Inflammatory macrophage treated with lipopolysaccharide for 1 hour (primary cell): ENCODE measurements around the gene ATAD3A.

ENCODE experiments used
- DNase-seq, 2 donors: peaks; one replicate each; pipeline ENCODE4 v3.0.0-alpha.2; 2020 to 2022

Gene ATAD3A

DNA sequence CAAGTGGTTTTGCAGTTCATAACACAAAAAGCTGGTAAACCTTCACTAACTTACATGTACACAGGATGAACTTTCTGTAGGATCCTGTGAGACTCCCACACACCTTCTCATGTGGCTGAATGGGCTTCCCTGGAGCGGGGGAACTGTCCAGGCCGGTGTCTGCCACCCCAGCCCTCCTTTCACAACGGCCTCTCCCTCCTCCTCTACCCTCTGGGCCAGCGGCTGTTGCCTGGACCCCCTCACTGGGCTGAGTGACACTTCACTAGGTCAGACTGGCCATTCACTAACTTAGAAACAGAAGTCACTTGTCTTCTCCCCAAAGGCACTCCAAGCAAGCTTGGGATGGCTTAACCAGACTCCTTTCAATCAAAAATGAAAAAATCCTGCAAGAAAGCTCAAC, 46.6 kb downstream of the ATAD3A start:
- DNase-seq, result no peak

DNA sequence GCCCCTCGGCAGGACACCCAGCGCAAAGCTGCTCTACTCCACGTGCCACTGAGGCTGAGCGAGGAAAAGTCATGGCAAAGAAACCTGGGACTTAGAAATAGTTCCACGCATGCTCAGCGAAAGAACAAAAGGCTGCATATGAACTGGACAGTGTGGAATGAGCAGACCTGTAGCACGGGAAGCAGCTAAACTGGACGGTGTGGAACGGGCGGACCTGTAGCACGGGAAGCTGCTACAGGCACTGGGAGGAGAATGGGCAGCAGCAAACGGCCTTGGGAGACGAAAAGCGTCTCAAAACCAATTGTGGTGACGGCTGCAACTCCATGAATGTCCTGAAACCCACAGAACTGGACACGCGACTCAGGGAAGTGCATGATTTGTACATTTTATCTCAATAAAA, 47.1 kb downstream of the ATAD3A start:
- DNase-seq, result no peak

DNA sequence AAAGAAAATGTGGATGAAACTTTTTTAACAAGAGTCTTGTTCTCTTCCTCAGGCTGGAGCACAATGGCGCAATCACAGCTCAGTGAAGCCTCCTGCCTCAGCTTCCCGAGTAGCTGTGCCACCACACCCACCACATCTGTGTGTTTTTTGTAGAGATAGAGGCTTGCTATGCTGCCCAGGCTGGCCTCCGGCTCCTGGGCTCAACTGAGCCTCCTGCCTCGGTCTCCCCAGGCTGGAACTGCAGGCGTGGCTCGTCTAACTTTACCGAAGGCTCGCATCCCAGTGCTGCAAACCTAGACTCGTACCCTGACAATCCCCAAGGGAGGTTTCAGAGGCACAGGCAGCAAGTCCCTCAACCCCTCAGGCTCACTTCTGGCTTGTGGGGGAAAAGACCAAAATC, 48.2 kb downstream of the ATAD3A start:
- no peak for DNase-seq

DNA sequence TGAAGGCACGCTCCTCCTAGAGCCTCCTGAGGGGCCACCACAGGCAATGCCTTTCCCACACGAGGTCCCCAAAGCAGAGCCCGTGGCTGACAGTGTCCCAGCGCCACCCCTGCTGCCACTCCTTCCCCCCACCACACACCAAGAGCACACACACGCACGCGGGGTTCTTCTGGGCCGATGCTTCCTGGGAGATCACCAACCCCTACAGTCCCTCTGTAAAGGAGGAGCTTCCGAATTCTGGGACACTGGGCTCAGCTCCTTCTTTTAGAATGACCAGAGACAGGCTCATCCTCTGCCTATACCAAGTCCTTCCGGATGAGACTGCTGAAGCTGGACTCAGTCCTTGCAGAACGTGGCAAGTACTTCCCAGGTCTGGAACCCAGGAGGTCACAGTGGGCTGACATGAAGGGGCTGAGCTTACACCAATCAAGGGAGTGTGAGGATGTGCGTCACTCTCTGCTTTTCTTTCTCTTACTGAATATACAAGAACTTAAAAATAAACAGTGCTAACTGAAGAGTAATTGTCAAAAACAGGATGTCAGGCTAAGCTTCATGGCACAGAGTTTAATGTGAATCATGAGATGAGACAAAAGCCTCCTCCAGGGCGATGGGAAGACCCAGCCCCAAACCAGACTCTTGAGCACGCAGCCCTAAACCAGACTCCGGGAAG, 50.0 kb downstream of the ATAD3A start:
- no peak for DNase-seq

DNA sequence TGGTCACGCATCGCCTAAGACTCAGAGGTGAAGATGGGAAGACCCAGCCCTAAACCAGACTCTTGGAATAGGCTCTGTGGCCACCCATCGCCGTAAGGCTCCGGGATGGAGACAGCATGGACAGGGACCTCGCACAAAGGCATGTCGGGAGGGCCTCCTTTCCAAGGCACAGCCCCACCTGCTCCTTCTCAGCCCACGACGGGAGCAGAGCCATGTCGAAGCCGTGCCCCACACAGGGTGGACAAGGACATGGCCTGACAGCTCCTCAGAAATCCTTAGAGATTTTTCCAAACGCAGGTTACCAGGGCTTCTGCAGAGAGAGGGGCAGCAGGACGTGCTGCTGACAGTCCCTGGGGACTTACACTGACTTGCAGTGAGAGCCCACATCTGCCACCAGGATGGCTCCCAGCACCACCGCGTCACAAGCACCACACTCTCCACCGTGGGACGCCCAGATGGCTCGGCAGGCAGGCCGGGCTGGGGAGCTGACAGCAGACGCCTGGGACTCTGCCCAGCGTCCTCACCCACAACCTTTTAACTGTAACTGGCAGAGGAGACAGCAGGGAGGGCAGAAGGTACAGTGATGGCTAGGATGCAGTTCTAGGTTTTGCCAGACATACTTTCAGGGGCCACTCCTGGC, 50.7 kb downstream of the ATAD3A start:
- no peak for DNase-seq

DNA sequence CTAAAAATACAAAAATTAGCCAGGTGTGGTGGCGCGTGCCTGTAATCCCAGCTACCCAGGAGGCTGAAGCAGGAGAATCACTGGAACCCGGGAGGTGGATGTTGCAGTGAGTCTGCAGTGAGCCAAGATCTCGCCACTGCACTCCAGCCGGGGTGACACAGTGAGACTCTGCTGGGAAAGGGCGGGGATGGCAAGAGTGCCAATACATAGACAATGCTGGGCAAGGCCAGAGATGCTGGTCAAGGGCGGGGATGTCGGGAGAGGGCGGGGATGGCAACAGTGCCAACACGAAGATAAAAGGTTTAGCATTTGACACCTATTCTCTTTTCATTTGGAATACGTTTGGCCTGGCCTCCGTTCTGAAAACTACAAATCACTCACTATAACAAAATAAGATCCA, 51.7 kb downstream of the ATAD3A start:
- DNase-seq, result no peak

DNA sequence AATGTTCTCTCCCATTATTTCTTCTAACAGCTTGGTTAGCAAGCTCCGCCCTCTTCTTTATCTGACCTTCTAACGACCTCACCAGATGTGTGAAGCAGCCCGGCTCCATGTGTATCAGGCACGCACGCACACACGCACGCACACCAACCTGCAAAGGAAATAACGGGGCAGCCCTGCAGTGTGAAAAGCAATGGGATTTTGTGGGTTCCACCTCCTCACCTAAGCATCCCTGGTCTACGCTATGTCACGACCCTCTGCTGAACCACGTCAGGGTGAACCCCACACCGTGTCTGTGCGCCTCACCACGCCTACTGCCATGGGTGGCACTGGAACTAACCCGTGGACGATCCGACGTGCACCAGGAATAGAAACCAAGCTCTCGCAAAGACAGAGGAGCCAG, 52.3 kb downstream of the ATAD3A start:
- DNase-seq, result no peak

DNA sequence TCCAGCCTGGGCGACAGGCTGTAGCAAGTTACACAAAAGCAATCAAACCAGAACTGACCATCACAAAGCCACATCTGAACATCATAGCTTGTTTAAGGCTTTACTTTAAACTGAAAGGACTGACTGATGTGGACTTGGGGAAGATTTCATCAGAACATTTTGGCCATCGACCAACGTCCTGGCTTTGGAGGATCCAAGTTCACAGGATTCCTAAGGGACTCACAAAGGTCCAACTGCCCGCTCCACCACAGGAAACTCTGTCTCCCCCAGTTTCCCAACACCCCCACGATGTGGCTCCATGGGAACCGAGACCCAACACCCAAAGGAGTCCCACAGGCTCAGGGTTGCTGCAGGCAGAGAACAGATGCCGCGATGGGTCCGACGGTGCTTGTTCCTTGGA, 53.4 kb downstream of the ATAD3A start:
- DNase-seq, result no peak

DNA sequence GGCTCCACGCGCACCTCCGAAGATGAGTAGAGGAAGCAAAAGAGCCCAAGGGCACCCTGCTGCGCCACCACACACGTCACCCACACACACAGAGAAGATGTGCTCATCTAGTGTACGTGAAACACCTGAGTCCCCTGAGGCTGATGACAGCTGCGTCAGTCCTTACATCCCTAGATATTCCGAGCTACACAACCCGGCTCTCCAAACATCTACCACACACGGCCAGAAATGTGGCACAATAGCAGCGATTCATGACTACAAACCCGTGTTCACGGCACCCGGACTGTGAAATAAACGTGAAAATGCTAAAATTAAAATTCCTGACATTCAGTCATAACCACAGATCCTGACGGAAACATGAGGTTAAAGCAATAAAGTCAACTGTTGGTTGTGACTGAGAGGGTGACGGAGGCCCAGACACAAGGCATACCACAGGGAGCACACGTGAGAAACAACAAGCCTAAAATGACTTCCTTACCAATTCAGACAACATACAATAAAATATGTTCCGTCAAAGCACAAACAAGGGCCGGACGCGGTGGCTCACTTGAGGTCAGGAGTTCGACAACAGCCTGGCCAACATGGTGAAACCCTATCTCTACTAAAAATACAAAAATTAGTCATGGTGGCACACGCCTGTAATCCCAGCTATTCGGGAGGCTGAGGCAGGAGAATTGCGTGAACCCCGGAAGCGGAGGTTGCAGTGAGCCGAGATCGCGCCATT, 55.4 kb downstream of the ATAD3A start:
- DNase-seq, result no peak

DNA sequence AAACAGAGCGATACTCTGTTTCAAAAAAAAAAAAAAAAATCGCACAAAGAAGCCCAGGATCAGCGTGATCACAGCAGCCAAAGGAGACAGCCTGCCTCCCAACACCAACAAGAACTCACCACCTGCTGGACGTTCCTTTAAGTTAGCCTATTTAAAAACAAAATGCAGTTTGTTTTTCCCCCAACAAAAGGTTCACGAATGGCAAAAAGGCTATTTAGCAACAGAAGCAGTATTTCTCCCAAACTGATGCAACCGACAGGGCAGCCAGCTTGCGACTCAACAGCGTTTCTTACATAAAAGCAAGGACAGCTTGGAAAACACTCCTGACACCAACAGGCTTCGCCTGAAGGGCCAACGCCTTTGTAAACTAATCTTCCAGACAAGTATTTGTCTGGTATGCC, 55.9 kb downstream of the ATAD3A start:
- DNase-seq, result no peak

DNA sequence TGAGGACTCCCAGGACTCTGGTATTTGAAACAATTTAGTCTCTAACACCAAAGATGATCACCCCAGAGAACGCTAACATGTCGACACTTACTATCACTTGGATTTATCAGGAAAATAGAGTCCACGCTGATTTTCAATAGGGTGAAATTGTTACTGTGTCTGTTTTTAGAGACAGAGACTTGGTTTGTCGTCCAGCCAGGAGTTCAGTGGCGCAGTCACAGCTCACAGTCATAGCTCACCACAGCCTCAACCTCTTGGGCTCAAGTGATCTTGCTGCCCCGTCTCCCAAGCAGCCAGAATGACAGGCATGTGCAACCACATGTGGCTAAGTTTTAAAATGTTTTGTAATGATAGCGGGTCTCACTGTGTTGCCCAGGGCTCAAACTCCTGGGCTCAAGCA, 57.4 kb downstream of the ATAD3A start:
- no peak for DNase-seq

DNA sequence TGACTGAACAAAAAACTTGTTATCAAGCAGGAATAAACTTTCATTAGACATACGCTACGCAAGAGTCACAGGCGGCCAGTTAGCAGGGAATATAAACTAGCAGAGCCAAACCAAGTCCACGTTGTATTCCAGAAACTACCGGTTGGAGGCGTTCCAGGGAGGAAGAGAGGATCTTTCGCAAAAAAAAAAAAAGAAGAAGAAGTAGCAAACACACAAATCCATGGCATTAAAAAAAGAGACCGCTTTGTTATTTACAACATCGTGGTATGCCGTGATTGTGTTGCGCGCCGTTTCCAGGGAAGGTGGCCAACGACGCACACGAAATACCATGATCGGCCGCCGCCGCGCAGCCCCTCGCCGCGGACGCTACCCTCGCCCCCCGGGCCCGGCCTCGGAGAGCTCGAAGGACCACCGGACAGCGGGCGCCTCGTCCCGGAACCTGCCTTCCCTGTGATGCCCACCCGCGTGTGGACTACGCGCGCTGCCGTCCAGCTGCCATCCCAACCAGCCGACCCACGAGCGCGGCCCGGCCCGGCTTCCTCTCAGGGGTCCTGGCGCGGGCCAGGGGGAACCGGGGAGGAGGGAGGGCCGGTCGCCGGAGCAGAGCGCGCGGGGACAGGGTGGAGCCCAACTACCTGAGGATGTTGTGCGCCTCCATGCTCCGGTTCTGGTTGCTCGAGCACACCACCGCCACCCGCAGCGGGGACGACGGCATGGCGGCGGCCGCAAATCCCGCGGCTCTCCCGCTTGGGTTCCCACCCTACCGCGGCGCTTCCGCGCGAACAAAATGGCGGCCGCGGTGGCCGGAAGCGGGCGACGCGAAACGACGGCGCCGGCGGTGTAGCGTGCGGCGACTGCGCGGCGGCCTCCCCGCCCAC, 62.1 kb downstream of the ATAD3A start:
- peak; percentile 64 to 77 for DNase-seq

DNA sequence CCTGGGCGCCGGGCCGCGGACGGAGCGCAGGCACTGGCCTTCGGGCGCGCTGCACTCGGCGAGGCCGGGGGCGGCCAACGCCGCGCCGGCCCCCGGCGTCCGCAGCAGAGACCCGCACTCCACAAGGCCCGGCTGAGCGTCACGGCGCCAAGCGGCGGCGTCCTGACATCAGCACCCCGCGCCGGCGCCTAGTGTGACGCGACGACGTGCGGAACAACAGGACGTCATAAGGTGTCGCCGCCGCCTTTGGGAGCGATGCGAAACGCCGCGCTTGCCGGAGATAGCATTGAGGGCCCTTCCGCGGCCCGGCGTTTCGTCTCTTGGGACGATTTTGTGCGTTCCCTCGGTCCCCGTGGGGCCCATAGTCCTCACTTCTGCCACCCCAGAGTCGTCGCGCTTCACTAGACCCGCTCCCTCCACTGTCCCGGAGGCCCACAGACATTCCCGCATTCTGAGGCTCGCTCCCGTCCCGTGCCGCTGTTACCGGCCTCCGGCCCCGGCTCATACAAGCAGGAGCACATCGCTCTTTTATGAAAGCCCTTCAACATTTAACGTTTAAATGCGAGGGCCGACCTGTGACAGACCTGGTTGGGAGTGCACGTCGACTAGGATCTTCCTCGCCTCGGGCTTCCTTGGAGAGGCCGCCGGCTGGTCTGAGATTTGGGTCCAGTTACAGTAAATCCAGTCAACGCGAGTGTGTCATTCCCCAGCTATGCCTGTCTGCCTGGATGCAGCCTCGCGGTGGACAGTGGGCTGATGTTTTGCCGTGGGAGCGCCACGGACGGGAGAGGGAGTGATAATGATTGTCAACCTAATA, 63.0 kb downstream of the ATAD3A start, which contains the start of gene SSU72:
SSU72 (minus strand) TSS at position 143 of the 817 bp plus-strand sequence. CDS start 306 bp downstream, outside the sequence.
- DNase-seq, result peak; percentile 84 to 94

DNA sequence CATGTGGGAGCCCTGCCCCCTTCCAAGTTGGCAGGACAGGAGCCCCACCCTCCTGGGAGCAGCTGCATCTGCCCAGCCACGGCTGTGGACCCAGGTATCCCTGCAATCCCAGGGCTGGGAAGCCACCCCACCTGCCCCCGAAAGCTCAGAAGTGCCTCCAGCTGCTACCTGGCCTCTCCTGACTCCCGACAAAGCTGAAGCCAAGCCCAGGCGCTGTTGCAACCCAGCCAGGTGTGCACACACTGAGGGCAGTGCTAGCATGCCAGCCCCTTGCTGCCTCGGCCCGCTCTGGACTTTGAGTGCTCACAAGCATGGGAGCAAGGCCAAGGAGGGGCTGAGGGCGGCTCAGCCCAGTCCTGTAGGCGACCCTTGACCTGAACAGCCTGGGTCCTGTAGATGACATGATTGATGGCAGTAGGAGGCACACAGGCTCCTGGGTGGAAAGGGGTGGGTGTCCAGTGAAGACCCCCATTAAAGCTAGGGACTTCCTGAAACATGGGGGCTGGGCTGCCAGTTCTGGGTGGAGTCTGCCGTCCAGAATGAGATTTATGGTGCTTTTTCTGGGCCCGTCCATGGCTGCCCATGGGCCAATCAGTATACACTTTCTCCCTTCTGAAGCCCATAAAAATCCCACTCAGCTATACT, 65.5 kb downstream of the ATAD3A start:
- no peak for DNase-seq

DNA sequence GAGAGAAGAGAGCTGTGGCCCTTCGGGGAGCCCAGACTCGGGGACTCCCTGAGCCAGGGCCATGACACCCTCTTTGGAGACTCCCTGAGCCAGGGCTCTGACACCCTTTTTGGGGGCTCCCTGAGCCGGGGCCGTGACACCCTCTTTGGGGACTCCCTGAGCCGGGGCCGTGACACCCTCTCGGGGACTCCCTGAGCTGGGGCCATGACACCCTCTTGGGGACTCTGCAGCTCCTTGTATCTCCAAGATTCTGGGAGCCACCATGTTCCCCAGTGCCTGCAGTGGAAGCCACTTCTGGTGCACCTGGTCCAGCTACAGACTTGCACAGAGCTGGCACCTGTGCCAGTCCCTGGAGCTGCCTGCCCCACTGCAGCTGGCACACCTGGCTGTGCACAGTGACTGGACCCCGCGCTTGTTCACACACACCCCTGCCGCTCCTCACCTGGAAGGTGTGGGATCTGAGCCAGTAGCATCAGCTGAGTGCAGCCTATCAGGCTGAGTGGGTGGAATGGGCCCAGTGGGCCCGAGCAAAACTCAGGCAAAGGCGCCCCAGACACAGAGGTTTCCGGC, 66.5 kb downstream of the ATAD3A start:
- no peak for DNase-seq

DNA sequence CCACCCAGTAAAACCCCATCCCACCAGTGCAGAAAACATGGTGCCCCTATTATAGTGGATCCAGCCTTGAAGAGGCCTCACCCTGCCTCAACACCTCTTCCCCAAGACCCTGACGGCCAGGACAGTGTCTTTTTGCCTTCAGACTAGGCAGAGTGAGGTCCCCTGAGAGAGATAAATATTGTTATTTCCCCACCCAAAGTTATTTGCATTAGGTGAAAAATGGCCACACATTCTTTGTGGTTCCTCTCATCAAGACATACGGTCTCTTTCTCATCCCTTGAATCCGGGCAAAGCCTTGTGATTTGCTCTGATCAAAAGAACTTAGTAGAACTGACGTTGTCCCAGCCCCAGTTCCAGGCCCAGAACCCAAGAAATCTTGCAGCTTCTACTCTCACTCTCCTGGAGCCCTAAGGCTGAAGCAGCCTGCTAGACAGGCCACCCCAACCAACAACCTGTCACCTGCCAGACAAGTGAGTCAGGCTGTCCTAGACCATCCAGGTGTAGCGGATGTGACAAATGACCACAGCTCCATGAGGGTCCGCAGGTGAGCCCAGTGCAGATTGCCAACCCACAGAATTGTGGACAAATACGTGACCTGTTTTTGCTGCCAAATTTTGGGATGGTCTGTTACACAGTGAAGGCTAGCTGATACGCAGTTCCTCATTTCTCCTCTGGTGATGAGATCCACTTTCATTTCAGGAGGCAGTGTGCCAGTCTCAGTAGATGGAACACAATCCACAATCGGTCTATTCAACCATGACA, 70.8 kb downstream of the ATAD3A start:
- DNase-seq, result no peak

DNA sequence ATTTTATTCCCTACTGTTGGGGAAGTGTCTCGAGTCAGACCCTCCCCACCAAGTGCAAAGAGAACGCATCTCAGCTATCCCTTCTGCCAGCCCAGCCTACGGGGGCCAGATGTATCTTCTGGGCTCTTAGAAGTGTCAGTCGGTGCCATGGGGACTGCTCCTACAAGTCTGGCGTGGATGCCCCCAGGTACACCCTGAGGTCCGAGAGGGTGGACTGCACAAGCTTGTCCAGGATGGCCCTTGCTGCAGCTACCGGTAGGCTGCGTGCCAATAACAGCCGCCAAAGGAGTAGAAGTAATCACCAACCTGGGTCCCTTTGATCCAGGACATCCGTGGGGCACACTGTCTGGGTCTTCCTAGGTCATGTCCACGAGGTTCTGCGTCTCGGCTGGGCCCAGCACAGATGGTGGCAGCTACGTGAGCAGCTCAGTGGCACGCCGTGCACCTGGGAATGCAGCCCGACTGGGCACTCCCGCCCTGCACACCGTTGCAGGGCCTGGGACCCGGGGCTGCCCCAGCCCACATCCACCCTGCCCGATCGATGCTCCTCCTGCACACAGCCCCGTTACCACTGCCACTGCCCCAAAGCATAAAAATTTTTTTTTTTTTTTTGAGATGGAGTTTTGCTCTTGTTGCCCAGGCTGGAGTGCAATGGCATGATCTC, 71.5 kb downstream of the ATAD3A start:
- DNase-seq, result no peak
